Smooth muscle cell (in vitro differentiated cells): ENCODE measurements around the gene CDC20B. TPM values are rescaled to one million over a fixed set of nuclear protein-coding genes. Genes with fewer than 3 reads are reported as not detected.

Experiments used
- DNase-seq: peaks from one replicate; lab custom pipeline; 2025; ENCODE audit not compliant: unreplicated experiment; lab: John Stamatoyannopoulos, UW
- H2AFZ ChIP-seq: fragments of 200-600 bp; sonication (generic); 2 replicates; pipeline ENCODE4 v1.6.0; 2016; ENCODE audit warnings: antibody characterized with exemption, low read depth, mild to moderate bottlenecking
- H3F3A ChIP-seq: fragments of 200-600 bp; sonication (generic); 2 replicates; pipeline ENCODE4 v1.6.0; 2017; ENCODE audit warnings: antibody characterized with exemption, low read depth
- H3K27ac ChIP-seq: fragments of 200-600 bp; sonication (generic); 2 replicates; pipeline ENCODE4 v1.5.1; 2016; ENCODE audit warnings: low read depth, mild to moderate bottlenecking
- H3K27me3 ChIP-seq: fragments of 200-600 bp; sonication (generic); 2 replicates; pipeline ENCODE4 v1.6.1; 2016; ENCODE audit warnings: low read depth, mild to moderate bottlenecking
- H3K36me3 ChIP-seq: fragments of 200-600 bp; sonication (generic); 2 replicates; pipeline ENCODE4 v1.5.1; 2016; ENCODE audit warnings: low read depth
- H3K4me1 ChIP-seq: fragments of 200-600 bp; sonication (generic); 2 replicates; pipeline ENCODE4 v1.5.1; 2016; ENCODE audit warnings: low read depth
- H3K4me2 ChIP-seq: fragments of 200-600 bp; sonication (generic); 2 replicates; pipeline ENCODE4 v1.6.0; 2016; ENCODE audit warnings: mild to moderate bottlenecking
- H3K4me3 ChIP-seq: fragments of 200-600 bp; sonication (generic); 2 replicates; pipeline ENCODE4 v1.5.1; 2016; ENCODE audit warnings: mild to moderate bottlenecking
- H3K79me2 ChIP-seq: fragments of 200-600 bp; sonication (generic); 2 replicates; pipeline ENCODE4 v1.6.0; 2016; ENCODE audit warnings: low read depth, mild to moderate bottlenecking
- H3K9ac ChIP-seq: fragments of 200-600 bp; sonication (generic); 2 replicates; pipeline ENCODE4 v1.6.0; 2016; ENCODE audit warnings: low read depth
- H3K9me3 ChIP-seq: fragments of 200-600 bp; sonication (generic); replicated peaks from 2 replicates; pipeline ENCODE4 v1.5.1; 2016; ENCODE audit warnings: low read depth
- H4K20me1 ChIP-seq: fragments of 200-600 bp; sonication (generic); 2 replicates; pipeline ENCODE4 v1.6.0; 2016; ENCODE audit warnings: low read depth
- CTCF ChIP-seq: fragments of 200-600 bp; sonication (generic); IDR thresholded peaks from 2 replicates; pipeline ENCODE4 v1.5.1; 2017; ENCODE audit warnings: borderline replicate concordance, mild to moderate bottlenecking, antibody characterized with exemption; ENCODE audit not compliant: insufficient read depth, poor library complexity, severe bottlenecking
- WGBS: methylation state at CpG from one replicate; pipeline ENCODE4 v1.1.7; 2016; ENCODE audit warnings: low lambda C conversion rate; 5-methylcytosine and 5-hydroxymethylcytosine counted together
- polyA plus RNA-seq: library from polyadenylated mRNA; unstranded; fragments of >200 nt; fragmentation: Nextera tagmentation; extraction: Ambion mirVana; gene quantifications from 2 replicates; pipeline ENCODE4 v1.2.1, GENCODE V29; 2016
- total RNA-seq: library from RNA; depleted of rRNA; stranded (reverse); fragments of >200 nt; gene quantifications from 2 replicates; pipeline ENCODE4 v1.2.3, GENCODE V29; 2014

CDC20B gene
- total and polyA plus RNA-seq, 2 experiments from 2014 or later = not detected

GRCh38 chr5:55172051-55172899 lies 702 bp downstream of the CDC20B start:
- 14% methylated on average over 15 of the region's 15 CpGs for WGBS

GRCh38 chr5:55171471-55171870 lies 1.5 kb downstream of the CDC20B start:
- TF ChIP-seq CTCF = no peak
- Histone ChIP-seq H3F3A (peaks cover 3% of the 10 kb centered on the region), H3K4me2 (no peak overlapping the region), H2AFZ (no peak overlapping the region), H3K9ac (no peak overlapping the region), H3K9me3 (no peaks in the 10 kb centered on the region), H3K4me1 (peaks cover 12% of the 10 kb centered on the region), H3K36me3 (no peaks in the 10 kb centered on the region), H3K4me3 (no peak overlapping the region), H4K20me1 (peaks cover 14% of the 10 kb centered on the region), H3K27ac (no peak overlapping the region), H3K79me2 (no peaks in the 10 kb centered on the region), H3K27me3 (peaks cover 31% of the 10 kb centered on the region)
- DNase-seq = no peak
- 41% methylated on average over 2 of the region's 2 CpGs for whole genome bisulfite sequencing

More at GRCh38 chr5:55172051-55172899, 702 bp downstream of the CDC20B start:
- Histone ChIP-seq H3K9me3 (no peaks in the 10 kb centered on the region), H3K79me2 (no peaks in the 10 kb centered on the region), H3K4me1 (peaks cover 15% of the 10 kb centered on the region), H3K9ac (no peak overlapping the region), H2AFZ (peak overlapping the region; percentile 46), H3K27ac (no peak overlapping the region), H4K20me1 (peaks cover 6% of the 10 kb centered on the region), H3K4me2 (peak overlapping the region; percentile 95), H3K27me3 (peaks cover 39% of the 10 kb centered on the region), H3K4me3 (peak overlapping the region; percentile 63), H3F3A (no peaks in the 10 kb centered on the region), H3K36me3 (no peaks in the 10 kb centered on the region)
- DNase-seq = no peak
- TF ChIP-seq CTCF = peak; percentile 84

GRCh38 chr5:55162666-55163065 lies 10.3 kb downstream of the CDC20B start:
- peak overlapping the region; percentile 98 for H3K27ac ChIP-seq
- no peak for TF ChIP-seq CTCF
- peak overlapping the region; percentile 97 for H3K4me2 ChIP-seq
- H2AFZ ChIP-seq = no peak overlapping the region
- H3K27me3 ChIP-seq = no peaks in the 10 kb centered on the region
- H3K9ac ChIP-seq = no peak overlapping the region
- peaks cover 30% of the 10 kb centered on the region for H3K79me2 ChIP-seq
- 95% methylated on average over 4 of the region's 4 CpGs for WGBS
- H3K9me3 ChIP-seq = no peaks in the 10 kb centered on the region
- H3F3A ChIP-seq = peaks cover 42% of the 10 kb centered on the region
- peaks cover 57% of the 10 kb centered on the region for H4K20me1 ChIP-seq
- DNase-seq = no peak
- peaks cover 7% of the 10 kb centered on the region for H3K4me1 ChIP-seq
- H3K4me3 ChIP-seq = peak overlapping the region; percentile 91
- H3K36me3 ChIP-seq = no peaks in the 10 kb centered on the region
